ENCODE data around the gene UBR3.
"Not testable (repeated sequence)": the region's sequence is repeated elsewhere in the genome, so short reads cannot be mapped to it uniquely, and the experiment has no call there.

The UBR3 gene

DNA sequence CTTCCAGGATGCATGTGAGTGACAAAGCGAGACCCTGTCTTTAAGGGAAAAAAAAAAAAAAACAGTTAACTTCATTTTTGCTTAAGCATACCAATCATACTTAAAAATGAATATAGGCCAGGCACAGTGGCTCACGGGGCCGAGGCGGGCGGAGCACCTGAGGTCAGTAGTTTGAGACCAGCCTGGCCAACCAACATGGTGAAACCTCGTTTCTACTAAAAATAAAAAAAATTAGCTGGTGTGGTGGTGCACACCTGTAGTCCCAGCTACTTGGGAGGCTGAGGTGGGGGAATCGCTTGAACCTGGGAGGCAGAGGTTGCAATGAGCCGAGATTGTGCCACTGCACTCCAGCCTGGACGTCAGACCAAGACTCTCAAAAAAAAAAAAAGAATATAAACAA is 44.1 kb downstream of the UBR3 start:
- not testable (repeated sequence) for DNase-seq (ENCODE audit: low spot score)

DNA sequence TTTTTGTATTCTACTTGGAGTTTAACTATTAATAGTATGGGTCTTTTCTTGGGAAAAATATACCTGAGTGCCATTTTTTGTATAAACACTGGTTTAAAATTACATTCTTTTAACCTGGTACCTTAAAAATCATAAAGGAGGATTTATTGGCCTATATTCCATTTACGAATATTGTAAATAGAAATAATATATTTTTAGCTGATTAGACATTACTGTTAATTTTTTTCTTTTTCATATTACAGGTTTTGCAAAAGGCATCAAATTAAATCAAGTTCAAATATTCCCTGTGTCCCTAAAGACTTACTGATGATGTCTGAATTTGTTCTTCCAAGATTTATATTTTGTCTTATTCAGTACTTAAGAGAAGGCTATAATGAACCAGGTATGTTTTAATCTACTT is 44.7 kb downstream of the UBR3 start:
- DNase-seq (ENCODE audit: low spot score): no peak

DNA sequence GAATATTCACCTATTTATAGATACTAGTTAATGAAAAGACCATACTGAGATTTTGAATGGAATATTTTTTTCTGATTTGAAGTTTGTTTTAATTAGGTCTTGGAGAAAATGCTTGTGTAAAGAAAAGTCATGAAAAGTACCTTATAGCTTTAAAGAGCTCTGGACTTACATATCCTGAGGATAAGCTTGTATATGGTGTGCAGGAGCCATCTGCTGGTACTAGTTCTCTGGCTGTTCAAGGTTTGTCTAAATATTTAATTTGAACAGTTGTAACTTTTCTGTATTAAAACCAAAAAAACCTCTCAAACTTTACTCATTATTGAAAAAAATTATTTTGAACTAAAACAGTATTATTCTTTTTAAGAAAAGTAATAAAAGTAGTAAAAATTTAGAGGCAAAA is 50.1 kb downstream of the UBR3 start:
- peak; percentile 20 for DNase-seq (ENCODE audit: low spot score)

DNA sequence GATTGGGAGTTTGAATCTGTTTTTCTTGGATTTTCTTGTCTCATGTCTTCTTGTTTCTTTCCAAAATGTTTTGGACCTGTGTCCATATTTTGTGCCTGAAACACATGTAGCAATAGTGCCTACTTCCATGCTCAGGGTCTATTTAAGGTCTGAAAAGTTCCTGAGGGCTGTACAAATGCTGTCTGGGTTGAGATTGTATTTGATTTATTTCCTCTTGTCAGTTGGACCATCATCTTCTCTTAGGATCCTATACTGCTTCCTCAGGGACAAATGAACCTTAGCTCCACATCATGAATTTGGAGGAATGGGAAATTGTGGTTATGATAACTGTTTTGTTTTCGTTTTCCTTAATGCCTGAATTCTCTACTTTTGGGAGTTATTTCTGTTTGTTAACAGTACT is 59.9 kb downstream of the UBR3 start:
- no peak for DNase-seq (ENCODE audit: low spot score)

DNA sequence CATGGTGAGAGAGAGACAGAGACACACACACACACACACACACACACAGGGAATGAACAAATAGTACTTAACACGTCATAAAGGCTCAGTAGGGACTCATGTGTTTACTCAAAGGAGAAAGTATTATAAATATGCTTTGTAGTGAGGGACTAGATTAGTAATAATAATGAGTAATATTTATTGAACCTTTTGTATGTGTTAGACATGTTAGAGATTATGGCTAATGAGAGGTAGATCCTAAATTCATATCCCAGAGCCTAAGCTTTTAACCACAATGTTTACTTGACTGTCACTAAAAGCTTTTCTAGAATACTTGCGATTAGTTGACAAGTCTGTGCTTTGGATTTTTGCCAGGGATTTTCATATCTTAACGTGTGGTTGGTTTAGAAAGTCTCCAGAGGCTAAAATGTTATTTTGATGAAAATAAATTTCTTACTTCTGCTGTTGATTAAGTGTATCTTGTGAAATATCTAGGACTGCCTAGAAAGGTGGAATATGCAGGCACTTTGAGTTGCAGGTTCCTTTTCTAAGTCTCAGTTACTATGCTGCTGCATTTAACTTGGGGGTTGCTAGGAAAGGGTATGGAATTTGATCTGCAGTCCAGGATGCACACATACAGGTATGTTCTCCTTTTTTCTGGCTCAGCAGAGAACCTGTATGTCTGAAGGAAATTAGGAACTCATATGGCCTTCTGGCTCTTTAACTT is 64.5 kb downstream of the UBR3 start:
- DNase-seq (ENCODE audit: low spot score): peak; percentile 23

DNA sequence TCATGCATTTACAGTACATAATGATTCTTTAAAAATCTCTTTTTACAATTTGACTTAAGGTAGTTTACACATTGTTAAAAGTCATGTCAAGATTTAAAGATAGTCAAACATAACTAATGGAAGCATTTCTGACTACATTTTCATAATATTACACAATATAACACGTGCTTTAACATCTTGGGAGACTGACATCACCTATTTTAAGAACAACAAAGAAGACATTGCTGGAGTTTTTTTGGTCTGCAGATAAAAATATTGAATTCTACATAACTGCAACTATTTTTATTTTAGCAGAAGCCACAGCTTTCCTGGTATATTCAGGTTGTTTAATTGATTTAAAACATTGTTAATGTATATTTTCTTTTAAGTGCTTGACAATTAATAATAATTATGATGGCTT is 65.7 kb downstream of the UBR3 start:
- no peak for DNase-seq (ENCODE audit: low spot score)

DNA sequence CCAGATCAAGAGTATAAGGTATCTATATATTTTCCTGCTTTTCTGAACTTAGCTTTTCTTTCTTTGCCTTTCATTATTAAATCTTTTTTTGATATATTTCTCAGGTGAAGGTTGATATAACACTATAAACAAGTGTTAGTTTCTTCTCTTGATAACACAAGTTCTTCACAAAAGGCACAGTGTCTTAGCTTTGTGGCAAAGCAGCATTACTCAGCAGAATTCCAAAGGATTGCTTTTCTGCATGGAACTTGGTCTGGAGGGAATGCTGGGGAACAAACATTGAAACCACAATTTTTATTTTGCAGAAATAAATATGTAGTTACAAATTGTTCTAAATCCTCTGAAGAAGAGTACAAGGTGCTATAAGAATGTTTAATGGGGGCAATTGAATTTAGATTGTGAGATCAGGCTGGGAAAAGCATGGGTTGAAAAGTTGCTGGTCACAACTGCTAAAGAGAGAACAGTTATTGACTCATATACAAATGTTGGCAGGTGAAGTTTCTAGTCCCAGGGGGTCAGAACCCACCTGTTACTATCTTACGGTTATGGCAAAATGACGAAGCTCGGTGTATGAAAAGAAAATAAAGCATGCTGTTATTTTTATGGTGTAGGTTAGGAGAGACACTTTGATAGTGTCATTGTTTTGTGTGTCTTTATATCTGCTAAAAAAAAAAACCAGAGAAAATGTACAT is 68.2 kb downstream of the UBR3 start:
- no peak for DNase-seq (ENCODE audit: low spot score)

DNA sequence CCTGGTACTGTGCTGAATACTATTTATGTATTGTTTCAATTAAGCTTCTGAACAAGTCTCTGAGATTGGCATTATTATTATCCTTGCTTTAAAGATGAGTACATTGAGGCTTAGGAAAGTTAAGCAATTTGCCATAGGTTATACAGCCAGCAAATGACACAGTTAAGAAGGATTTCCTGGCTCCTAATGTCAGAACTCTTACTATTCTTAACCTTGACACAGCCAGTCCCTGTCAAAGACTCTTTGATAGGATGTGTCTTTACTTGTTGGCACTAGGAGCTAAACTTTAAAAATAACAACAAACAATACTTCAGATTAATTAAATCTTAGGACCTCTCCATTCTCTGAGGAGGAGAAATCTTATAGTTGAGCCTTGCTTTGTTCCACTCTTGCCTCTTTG is 70.6 kb downstream of the UBR3 start:
- DNase-seq (ENCODE audit: low spot score): no peak

DNA sequence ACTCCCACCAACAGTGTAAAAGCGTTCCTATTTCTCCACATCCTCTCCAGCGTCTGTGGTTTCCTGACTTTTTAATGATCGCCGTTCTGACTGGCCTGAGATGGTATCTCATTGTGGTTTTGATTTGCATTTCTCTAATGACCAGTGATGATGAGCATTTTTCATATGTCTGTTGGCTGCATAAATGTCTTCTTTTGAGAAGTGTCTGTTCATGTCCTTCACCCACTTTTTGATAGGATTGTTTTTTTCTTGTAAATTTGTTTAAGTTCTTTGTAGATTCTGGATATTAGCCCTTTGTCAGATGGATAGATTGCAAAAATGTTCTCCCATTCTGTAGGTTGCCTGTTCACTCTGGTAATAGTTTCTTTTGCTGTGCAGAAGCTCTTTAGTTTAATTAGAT is 72.8 kb downstream of the UBR3 start:
- not testable (repeated sequence) for DNase-seq (ENCODE audit: low spot score)

DNA sequence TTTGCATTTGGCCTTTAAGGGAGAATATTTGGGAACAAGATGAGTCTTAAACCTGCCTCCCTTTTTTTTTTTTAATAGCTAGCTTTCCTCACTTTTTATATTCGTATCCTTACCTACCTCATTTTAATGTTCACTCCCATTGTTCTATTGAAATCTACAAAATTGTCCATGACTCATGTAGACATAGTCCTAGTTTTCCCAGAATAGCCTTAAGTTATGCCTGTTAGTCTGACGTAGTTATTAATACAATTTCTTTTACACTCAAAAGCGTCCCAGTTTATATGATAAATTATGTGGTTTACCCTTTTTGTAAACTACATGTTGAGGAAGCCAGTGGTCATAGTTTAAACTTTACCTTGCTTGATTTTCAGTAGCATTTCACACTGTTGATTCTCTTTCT is 73.4 kb downstream of the UBR3 start:
- DNase-seq (ENCODE audit: low spot score): no peak

DNA sequence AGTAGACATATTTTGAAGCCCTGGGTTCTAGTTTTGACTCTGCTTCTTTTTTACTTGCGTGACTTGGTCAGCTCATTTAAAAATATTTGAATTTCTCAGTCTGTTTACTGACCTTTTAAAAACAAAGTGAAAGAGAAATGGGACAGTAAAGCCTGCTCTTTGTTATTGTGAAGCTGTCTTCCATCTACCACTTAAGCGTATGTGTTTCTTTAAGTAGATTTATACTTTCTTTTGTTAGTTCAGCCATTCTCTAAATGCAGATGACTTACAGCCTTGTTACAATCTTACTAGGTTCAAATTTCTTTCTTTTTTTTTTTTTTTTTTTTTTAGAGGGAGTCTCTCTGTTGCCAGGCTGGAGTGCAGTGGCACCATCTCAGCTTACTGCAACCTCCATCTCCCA is 79.5 kb downstream of the UBR3 start:
- DNase-seq (ENCODE audit: low spot score): no peak

DNA sequence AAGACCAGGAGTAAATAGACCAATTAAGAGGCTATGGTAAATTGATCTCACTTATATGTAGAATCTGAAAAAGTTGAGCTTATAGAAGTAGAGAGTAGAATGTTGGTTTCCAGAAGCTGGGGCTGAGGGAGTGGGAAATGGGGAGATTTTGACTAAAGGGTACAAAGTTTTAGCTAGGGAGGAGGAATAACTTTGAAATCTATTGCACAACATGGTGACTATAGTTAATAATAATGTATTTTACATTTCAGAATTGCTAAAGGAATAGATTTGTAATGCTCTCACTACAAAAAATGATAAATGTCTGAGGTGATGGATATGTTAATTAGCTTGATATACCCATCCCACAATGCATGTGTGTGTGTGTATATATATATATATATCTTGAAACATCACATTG is 82.1 kb downstream of the UBR3 start:
- DNase-seq (ENCODE audit: low spot score): no peak

DNA sequence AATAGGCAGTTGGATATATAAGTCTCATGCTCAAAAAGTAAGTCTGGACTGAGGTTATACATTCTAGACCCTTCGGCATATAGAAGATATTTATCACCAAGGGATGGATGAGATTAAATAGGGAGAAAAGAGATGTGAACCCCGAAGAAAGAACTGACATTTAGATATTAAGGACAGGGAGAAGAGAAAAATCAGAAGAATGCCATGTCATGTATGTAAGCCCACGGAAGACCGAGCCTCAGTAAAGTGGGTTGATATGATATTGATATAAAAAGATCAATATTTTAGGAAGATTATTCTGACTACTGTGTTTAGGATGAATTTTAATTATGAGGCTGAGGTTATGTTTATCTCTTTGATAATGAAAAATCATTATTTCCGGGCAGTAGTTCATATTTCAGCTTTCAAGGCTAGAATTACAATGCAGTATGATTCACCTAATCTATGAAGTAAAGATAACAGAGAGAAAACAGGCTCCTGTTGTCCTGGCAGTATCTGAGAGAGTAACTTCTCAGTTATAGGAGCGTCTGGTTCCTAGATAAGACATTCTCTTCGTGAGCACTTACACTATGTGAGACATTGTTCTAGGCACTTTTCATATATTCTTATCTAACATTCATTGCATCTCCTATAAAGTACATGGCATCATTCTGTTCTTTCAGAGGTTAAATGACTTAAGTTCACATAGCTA is 83.0 kb downstream of the UBR3 start:
- no peak for DNase-seq (ENCODE audit: low spot score)

DNA sequence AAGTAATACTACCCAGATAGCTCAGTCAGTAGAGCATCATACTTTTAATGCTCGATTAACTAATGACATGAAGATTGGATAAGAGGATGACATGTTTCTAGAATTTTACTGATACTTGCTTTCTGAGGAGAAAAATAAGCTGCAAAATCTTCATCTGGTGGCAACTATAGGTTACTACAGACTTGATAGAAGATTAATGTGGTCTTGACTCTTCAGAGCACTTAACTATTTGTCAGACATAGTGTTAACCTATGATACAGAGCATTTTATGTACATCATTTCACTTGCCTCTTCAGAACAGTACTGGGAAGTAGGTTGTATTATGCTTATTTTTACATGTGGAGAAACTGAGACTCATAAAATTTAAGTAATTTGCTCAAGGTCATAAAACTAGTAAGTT is 83.9 kb downstream of the UBR3 start:
- DNase-seq (ENCODE audit: low spot score): no peak

DNA sequence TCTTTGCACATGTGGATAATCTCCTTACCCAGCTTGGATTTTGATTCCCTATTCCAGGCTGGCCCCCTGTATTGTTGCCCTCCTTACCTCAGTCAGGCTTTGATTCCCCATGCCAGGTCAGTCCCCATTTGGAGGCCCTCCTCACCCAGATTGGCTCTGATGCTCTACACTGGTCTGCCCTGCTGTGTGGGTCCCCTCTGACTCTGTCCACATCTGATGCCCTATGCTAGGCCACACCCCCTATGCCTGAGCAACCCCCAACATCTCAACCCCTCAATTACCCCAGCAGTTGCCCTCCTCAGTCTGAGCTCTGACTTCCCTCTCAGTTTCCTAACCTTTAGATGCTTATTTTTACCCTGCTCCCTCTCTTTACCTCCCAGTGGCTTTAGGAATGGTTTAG is 89.4 kb downstream of the UBR3 start:
- DNase-seq (ENCODE audit: low spot score): no peak

DNA sequence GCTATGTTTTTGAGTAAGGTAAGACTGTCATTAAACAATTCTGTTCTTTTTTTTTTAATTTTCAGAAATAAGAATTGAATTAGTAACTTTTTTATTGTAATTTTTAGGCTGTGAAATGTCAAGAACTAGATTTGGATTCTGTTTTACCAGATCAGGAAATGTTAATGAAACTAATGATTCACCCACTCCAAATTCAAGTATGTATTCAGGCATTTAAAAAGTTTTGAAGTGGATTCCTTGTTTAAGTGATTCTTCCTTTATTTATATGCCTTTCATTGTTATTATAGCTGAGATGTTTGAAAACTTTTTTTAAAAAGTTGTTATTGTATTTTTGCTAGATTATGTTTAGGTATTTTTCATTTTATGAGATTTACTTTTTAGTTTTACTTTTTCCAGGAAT is 96.7 kb downstream of the UBR3 start:
- DNase-seq (ENCODE audit: low spot score): no peak

DNA sequence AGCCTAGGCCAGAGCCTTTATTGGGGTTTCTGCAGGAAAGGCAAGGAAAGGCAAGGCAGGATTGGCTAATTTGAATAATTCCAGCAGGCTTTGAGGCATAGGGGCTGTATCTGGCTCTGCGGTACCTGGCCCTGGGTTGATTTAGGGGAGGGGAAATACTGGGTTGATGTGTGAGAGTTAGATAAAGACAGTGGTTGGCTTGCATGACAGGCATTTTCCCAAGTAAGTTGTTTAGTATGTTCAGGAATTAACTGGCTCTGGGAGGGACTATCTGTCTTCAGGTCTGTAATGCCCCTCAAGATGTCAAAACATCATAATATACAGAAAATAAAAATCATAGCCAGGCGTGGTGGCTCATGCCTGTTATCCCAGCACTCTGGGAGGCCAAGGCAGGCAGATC is 98.7 kb downstream of the UBR3 start:
- no peak for DNase-seq (ENCODE audit: low spot score)

DNA sequence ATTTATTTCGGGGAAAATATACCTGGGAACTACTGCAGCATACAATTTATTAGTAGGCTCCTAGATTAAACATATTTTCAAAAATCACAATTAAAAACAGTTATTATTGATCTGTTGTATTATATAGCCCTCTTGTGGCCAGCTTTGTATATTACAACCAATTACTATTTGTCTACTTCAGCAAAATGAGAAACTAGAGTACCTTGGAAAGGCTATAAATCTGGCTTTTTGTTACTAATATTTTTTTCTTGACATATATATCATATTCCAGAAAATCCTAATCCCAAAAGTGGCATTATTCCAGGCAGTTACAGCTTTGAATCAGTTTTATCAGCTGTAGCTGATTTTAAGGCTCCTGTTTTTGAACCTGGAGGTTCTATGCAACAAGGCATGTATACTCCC is 101.2 kb downstream of the UBR3 start:
- DNase-seq (ENCODE audit: low spot score): no peak

DNA sequence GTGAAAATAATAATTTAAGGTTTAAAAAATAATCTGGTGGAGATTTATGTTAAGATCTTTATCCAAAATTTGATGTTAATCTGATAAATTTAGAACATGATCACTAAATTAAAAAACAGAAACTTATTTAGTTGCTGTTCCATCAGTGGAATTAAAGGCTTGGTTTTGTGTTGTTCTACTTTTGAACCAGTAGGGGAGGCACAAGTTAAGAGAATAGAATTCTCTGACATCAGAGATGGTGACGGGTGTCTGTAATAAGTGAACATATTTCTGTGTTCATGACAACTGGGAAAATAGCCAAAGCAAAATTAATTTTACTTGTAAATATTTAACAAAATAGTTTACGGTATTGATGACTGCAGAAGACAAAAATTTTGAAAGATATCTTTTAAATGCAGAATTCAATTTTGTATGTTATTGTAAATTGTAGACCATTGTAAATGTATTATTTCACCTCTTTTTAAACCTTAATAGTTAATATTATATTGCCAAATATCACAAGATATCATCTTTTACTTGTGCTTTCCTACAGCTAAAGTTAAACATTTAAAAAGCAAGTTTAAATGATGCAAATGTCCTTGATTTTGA is 106.0 kb downstream of the UBR3 start:
- DNase-seq (ENCODE audit: low spot score): peak; percentile 9

DNA sequence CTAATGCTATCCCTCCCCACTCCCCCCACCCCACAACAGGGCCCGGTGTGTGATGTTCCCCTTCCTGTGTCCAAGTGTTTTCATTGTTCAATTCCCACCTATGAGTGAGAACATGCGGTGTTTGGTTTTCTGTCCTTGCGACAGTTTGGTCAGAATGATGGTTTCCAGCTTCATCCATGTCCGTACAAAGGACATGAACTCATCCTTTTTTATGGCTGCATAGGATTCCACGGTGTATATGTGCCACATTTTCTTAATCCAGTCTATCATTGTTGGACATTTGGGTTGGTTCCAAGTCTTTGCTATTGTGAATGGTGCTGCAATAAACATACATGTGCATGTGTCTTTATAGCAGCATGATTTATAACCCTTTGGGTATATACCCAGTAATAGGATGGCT is 109.4 kb downstream of the UBR3 start:
- not testable (repeated sequence) for DNase-seq (ENCODE audit: low spot score)

DNA sequence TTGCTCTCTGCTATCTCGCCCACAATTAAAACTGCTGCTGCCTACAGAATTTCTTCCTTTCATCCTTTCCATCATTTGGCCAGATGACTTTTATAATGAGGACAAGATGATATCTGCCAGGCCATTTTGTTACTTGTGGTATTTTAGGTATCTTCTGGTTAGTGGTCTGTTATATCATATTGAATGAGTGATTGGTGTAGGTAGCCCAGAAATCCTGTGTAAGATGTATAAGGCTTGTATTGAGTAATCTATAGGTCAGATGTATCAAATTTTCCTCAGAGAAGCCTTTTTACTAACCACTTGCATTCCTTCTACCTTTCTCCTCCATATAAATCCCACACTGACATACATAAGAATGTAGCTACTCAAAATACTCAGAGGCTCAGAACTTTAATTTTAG is 118.3 kb downstream of the UBR3 start:
- no peak for DNase-seq (ENCODE audit: low spot score)

DNA sequence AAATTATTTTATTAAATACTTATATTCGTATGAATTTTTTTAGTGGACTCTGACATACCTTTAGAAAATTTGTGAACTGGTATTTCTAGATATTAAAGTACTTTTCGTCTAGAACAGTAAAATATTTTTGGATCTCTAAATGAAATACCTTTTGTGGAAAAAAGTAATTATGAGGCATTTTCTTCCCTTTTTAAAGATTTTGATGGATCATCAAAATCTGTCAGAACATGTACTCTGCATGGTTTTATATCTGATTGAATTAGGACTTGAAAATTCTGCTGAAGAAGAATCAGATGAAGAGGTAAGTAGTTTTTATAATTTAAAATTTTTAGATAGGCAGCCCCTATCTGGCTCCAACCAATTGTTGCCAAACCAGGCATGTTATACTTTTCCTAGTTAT is 118.8 kb downstream of the UBR3 start:
- no peak for DNase-seq (ENCODE audit: low spot score)

DNA sequence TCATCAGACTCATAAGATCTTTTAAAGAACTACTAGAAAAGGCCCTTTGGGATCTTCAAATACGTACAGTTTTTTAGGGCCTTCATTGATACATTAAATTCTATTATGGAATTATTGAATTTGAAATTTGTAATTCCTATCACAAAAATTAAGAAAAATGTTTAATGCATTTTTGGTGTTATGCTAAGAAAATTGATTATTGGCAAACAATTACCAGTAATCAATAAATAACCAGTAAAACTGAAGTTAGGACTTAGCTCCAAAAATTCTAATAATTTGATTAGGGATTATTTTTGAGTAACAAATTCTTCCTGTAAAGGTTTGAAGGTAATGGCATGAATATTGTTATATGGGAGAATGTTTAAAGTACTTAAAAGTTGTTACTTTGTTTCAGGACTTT is 119.3 kb downstream of the UBR3 start:
- DNase-seq (ENCODE audit: low spot score): no peak
